GF-D8 (cell line): ENCODE results near the gene PLA2R1.
A peak's percentile ranks its signal among the peaks of the same experiment; 100 is the strongest.

Experiments used
- DNase-seq: peaks from one replicate; lab custom pipeline; 2025; lab: John Stamatoyannopoulos, UW

PLA2R1 gene

DNA sequence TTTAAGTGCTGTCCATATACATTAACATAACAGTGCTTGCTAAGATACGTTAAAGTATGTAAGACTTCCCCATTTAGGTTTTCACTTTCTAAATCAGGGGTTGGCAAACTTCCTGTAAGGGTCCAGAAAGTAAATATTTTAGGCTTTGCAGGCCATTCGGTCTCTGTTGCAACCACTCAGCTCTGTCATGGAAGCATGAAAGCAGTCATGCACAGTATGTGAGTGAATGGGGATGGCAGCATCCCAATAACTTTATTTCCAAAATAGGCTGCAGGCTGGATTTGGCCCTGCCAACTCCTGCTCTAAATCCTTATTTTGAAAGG is 128.7 kb downstream of the PLA2R1 start:
- peak; percentile 70 for DNase-seq

DNA sequence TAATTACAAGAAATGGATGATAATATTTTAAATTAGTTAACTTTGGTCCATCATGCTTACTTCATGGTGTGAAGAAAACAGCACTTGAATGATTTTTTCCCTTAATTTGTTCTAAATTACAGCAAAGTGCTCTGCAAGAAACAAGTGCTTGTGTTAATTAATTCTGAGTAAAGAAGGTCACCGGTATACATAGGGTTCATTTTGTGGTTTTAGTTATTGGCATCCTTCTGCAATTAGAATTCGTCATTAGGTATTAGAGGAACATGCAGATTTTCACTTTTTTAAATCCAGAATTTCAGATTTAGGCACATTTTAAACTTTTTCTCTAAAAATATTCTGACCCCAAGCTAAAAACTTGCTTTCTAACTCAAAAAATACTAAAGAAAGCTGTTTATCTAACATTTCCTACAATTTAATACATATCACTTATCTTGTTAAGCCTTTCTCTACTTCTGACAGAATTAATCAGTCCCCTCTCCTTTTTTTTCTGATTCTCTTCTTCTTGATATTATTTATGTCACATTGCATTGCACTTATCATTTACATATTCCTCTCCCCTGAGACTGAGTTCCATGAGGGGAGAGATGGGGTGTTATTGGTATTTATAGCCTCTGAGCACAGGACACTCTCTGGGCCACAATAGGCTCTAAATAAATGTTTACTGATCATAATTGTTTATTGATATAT is 129.2 kb downstream of the PLA2R1 start:
- no peak for DNase-seq

GRCh38 chr2:159926695-159927094 is 135.7 kb downstream of the PLA2R1 start:
- DNase-seq, result no peak

DNA sequence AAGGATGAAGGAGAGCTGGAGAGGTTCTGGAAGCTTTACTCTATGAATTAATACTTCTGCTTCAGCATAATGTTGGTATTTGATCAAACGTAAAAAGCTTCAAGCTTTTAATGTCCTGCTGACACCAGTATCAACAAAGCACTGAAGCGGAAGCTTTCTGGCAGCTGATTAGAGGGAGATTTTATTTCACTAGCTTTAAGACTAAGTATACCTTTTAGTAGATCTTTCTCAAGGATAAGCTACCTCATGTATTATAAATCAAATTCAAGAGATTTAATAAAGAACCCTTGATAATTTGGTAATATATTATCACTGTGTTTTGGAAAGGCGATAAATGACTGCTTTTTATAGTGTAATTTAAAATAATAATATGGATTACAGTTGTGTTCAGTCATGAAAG is 136.4 kb downstream of the PLA2R1 start:
- no peak for DNase-seq

- DNase-seq, result no peak
These were observed 139.9 kb downstream of the PLA2R1 start for GRCh38 chr2:159922563-159922962.

DNA sequence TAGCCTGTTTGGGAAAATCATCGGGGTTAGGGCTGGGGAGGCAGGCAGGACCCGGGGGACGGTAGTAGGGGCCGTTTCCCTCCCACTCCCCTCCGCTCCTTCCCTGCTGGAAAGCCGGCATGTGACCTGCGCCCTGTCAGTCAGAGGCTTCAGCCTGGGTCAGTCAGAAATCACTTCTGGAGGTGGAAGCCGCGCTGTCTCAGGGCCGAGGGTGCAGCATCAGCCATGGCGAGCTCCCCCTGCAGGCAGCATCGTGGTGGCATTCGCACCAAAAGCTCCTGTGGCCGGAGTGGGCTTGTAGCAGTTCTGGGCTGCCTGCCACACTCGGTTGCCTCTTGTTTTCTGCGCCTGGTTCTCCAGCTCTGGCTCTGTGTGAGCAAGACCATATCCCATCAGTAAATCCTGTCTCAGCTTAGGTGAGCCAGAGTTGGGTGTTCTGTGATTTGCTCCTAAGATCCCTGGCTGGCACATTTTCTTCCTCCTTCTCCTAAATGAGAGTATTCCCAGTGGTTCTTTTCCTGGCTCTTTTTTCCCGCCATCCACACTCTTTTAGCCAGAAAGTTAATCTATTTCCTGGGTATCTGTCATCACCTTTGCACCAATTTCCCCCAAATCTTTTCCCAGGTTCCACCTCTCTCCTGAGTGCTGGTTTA is 140.5 kb downstream of the PLA2R1 start:
- no peak for DNase-seq

DNA sequence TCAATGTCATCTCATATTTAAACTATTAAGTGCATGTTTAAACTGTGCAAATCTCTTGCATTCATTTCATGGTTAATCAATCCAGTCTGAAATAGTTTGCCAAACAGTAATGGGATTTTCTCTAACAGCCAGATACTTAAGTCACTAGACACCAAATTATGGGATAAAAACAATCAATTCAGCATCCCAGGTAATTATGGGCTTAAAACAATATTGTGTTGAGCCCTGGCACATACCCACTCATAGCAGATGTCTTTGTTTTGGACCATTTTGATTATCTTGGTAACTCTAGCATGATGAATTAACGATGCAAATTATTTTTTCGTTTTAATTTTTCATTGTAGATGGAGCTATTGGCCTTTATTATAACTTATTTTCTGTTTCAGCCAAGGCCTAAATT is 145.9 kb downstream of the PLA2R1 start:
- DNase-seq, result no peak

DNA sequence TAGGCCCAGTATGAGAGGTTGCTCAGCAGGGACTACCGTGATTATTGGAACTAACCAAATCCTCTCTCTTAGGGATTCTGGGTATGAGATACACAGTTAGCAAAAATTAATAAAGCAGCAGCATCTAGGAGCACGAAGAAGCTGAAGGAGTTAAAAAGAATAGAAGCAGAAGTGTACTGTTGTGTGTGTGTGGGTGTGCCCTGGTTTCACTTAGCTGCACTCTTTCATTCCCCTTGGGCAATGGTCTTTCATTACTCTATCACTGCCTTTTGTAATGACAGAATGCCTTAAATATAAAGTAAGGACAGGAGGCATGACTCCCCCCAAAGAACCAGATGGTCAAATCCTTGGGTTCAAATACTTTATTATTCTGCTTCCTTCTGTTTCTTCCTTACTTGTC is 148.5 kb downstream of the PLA2R1 start:
- no peak for DNase-seq

DNA sequence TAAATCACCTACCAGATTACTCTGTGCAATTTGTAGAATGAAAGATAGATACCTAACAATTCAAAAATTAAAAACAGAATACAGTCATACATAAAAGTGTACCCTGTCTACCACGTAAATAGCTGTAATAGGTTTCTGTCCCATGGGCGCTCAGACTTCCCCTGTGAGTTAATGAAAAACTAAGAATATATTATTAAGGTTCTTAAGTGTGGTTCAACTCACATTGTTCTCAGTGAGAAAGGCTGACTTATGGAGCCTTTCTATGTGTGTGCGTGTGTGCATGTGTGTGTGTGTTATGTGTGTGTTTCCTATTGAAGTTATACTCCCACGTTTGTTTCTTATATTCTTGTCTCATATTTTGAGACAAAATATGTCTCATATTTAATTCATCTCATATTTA is 149.8 kb downstream of the PLA2R1 start:
- DNase-seq, result no peak

GRCh38 chr2:159910951-159911350 is 151.5 kb downstream of the PLA2R1 start:
- DNase-seq, result no peak

GRCh38 chr2:159908623-159909022 is 153.8 kb downstream of the PLA2R1 start:
- DNase-seq, result no peak

DNA sequence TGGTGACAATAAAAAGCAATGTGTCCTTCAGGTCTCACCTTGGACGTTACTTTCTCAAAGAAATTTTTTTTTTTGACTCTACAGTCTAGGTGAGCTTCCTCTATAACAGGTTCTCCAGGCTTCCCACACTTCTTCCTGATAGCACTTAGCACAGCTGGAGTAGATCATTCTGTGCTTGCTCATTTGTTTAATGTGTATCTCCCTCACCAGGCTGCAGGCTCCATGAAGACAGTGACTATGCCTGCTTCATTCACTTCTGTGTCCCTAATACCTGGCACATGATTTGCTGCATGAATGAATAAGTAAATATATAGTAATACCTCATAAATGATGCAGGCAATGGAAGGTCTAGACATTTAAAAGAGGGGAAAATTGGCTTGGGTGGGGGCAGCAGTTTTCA is 154.5 kb downstream of the PLA2R1 start:
- DNase-seq, result no peak

GRCh38 chr2:159905926-159906714 is 156.3 kb downstream of the PLA2R1 start:
- DNase-seq, result no peak

GRCh38 chr2:159904959-159905305 is 157.5 kb downstream of the PLA2R1 start:
- no peak for DNase-seq

GRCh38 chr2:159904127-159904958 is 158.1 kb downstream of the PLA2R1 start, which contains the start of gene LY75:
LY75 (minus strand) TSS chr2:159904756.
- DNase-seq, result no peak

- DNase-seq, result no peak
These were observed 158.8 kb downstream of the PLA2R1 start for GRCh38 chr2:159903443-159904126.

GRCh38 chr2:159902722-159903121 is 159.7 kb downstream of the PLA2R1 start:
- DNase-seq, result no peak

- DNase-seq, result no peak
These were observed 162.1 kb downstream of the PLA2R1 start for GRCh38 chr2:159900343-159900742.

- no peak for DNase-seq
These were observed 164.0 kb downstream of the PLA2R1 start for GRCh38 chr2:159898441-159898840.

GRCh38 chr2:159897720-159898119 is 164.7 kb downstream of the PLA2R1 start:
- DNase-seq, result no peak

GRCh38 chr2:159897081-159897480 is 165.3 kb downstream of the PLA2R1 start:
- no peak for DNase-seq
